GM18951 (cell line): ENCODE results near the gene SLC22A16.
"Not testable (repeated sequence)": the region's sequence is repeated elsewhere in the genome, so short reads cannot be mapped to it uniquely, and the experiment has no call there.

Source experiments
- POLR2A ChIP-seq: IDR thresholded peaks from 4 replicates; pipeline ENCODE4 v1.6.1; 2011; ENCODE audit warnings: mild to moderate bottlenecking; ENCODE audit not compliant: insufficient read length, insufficient read depth; ENCODE audit errors: extremely low read depth
- in situ Hi-C: fragments of 300-500 bp; cut with MboI; formaldehyde crosslinking; loops from one replicate; pipeline ENCODE4 v1.12.0; 2022; ENCODE audit warnings: low sequenced_read_pairs, mixed read lengths, inconsistent platforms; ENCODE audit not compliant: unreplicated experiment

Gene SLC22A16

GRCh38 chr6:110476046-110476849 is at the start of gene SLC22A16:
TSS of gene SLC22A16 (minus strand) at chr6:110476613. CDS start at chr6:110476574, 39 bp downstream.
- no peak for TF ChIP-seq POLR2A
- in situ Hi-C loops = no loop called here

- in situ Hi-C loops = loop anchor here (10.0 kb wide), 1 partner anchor 420 kb away; no protein-coding TSS in a partner anchor
- no peak for TF ChIP-seq POLR2A
Observed at GRCh38 chr6:110525001-110525400, 48.6 kb upstream of the SLC22A16 start.

GRCh38 chr6:110524305-110524704 is 47.9 kb upstream of the SLC22A16 start:
- in situ Hi-C loops = loop anchor here (10.0 kb wide), 1 partner anchor 420 kb away; no protein-coding TSS in a partner anchor
- TF ChIP-seq POLR2A = no peak

GRCh38 chr6:110523451-110524021 is 47.1 kb upstream of the SLC22A16 start:
- in situ Hi-C loops = loop anchor here (10.0 kb wide), 1 partner anchor 421 kb away; no protein-coding TSS in a partner anchor
- no peak for TF ChIP-seq POLR2A

GRCh38 chr6:110522427-110522826 is 46.0 kb upstream of the SLC22A16 start:
- no peak for TF ChIP-seq POLR2A
- in situ Hi-C loops = loop anchor here (10.0 kb wide), 1 partner anchor 422 kb away; no protein-coding TSS in a partner anchor

- in situ Hi-C loops = loop anchor here (10.0 kb wide), 1 partner anchor 424 kb away; no protein-coding TSS in a partner anchor
- no peak for TF ChIP-seq POLR2A
Observed at GRCh38 chr6:110520992-110521543, 44.7 kb upstream of the SLC22A16 start.

- in situ Hi-C loops = loop anchor here (10.0 kb wide), 1 partner anchor 424 kb away; no protein-coding TSS in a partner anchor
- TF ChIP-seq POLR2A = no peak
Observed at GRCh38 chr6:110520209-110520965, 44.0 kb upstream of the SLC22A16 start.

GRCh38 chr6:110517601-110518281 is 41.3 kb upstream of the SLC22A16 start:
- in situ Hi-C loops = no loop called here
- TF ChIP-seq POLR2A = no peak

- no peak for TF ChIP-seq POLR2A
- in situ Hi-C loops = no loop called here
Observed at GRCh38 chr6:110517034-110517433, 40.6 kb upstream of the SLC22A16 start.

- no peak for TF ChIP-seq POLR2A
- in situ Hi-C loops = no loop called here
Observed at GRCh38 chr6:110514818-110515217, 38.4 kb upstream of the SLC22A16 start.

- TF ChIP-seq POLR2A = no peak
- in situ Hi-C loops = no loop called here
Observed at GRCh38 chr6:110512991-110513390, 36.6 kb upstream of the SLC22A16 start.

- in situ Hi-C loops = not testable (repeated sequence)
Observed at GRCh38 chr6:110512549-110512948, 36.1 kb upstream of the SLC22A16 start.
